DND-41 (cell line): ENCODE results near the gene PCNA.
A peak's percentile ranks its signal among the peaks of the same experiment; 100 is the strongest.
"Not testable (repeated sequence)": the region's sequence is repeated elsewhere in the genome, so short reads cannot be mapped to it uniquely, and the experiment has no call there.

ENCODE experiments used
- ATAC-seq: fragments of 200-7000 bp; cut with Tn5 transposase; 3 replicates; pipeline ENCODE4 v1.9.1; 2021; ENCODE audit warnings: low read depth; ENCODE audit not compliant: insufficient read depth
- DNase-seq: peaks from one replicate; pipeline ENCODE4 v3.0.0-alpha.2; 2020
- H2AFZ ChIP-seq: 2 replicates; pipeline ENCODE4 v1.6.0; 2012; ENCODE audit warnings: low read depth, low read length
- H3K27ac ChIP-seq: 2 replicates; pipeline ENCODE4 v1.5.1; 2012; ENCODE audit warnings: low read length, inconsistent platforms
- H3K27me3 ChIP-seq: fragments of 200-600 bp; sonication (generic); 2 replicates; pipeline ENCODE4 v1.6.0; 2012; ENCODE audit warnings: low read length, mild to moderate bottlenecking, inconsistent platforms; ENCODE audit not compliant: insufficient read depth, poor library complexity
- H3K36me3 ChIP-seq: 2 replicates; pipeline ENCODE4 v1.5.1; 2012; ENCODE audit warnings: low read length, inconsistent platforms; ENCODE audit not compliant: insufficient read depth
- H3K4me1 ChIP-seq: 2 replicates; pipeline ENCODE4 v1.5.1; 2012; ENCODE audit warnings: mild to moderate bottlenecking, low read length; ENCODE audit not compliant: insufficient read depth
- H3K4me2 ChIP-seq: 2 replicates; pipeline ENCODE4 v1.6.0; 2012; ENCODE audit warnings: mild to moderate bottlenecking, moderate library complexity, low read length, inconsistent platforms; ENCODE audit not compliant: insufficient read depth
- H3K4me3 ChIP-seq, 2 experiments: fragments of 200-600 bp in 1 of 2; shearing (Covaris generic) in 1 of 2; 2 replicates each; pipeline ENCODE4 v1.5.1; 2012 to 2016; ENCODE audit warnings: inconsistent platforms in 2 of 2, low read length in 2 of 2, mild to moderate bottlenecking in 2 of 2, low read depth in 1 of 2, moderate library complexity in 1 of 2
- H3K79me2 ChIP-seq: 2 replicates; pipeline ENCODE4 v1.6.0; 2012; ENCODE audit warnings: low read length, inconsistent platforms; ENCODE audit not compliant: insufficient read depth
- H3K9ac ChIP-seq: 2 replicates; pipeline ENCODE4 v1.6.0; 2012; ENCODE audit warnings: low read depth, mild to moderate bottlenecking, inconsistent platforms, low read length, moderate library complexity
- H3K9me3 ChIP-seq: 2 replicates; pipeline ENCODE4 v1.5.1; 2012; ENCODE audit warnings: low read length, moderate library complexity, mild to moderate bottlenecking, inconsistent platforms; ENCODE audit not compliant: insufficient read depth, severe bottlenecking
- H4K20me1 ChIP-seq: 2 replicates; pipeline ENCODE4 v1.6.0; 2012; ENCODE audit warnings: low read length; ENCODE audit not compliant: insufficient read depth
- CTCF ChIP-seq: IDR thresholded peaks from 2 replicates; pipeline ENCODE4 v1.5.1; 2012; ENCODE audit warnings: borderline replicate concordance, low read length, moderate library complexity, mild to moderate bottlenecking; ENCODE audit not compliant: poor library complexity, severe bottlenecking; ENCODE audit errors: extremely low read depth
- EZH2 ChIP-seq: IDR thresholded peaks from 3 replicates; pipeline ENCODE4 v1.6.1; 2012; ENCODE audit warnings: borderline replicate concordance, low read depth, mild to moderate bottlenecking, moderate library complexity, low read length, inconsistent platforms; ENCODE audit not compliant: severe bottlenecking

Gene PCNA

GRCh38 chr20:5100684-5101347 lies 18.9 kb downstream of the PCNA start:
- Histone ChIP-seq H3K9me3 (no peaks in the 10 kb centered on the region), H3K4me1 (no peaks in the 10 kb centered on the region), H3K27ac (no peak overlapping the region), H3K79me2 (0 out of 2 replicates have a peak, but pooled peaks cover 7% of the 10 kb centered on the region), H2AFZ (no peak overlapping the region), H4K20me1 (no peaks in the 10 kb centered on the region; the same call in 1 of the 2 replicates), H3K27me3 (no peaks in the 10 kb centered on the region), H3K4me2 (no peak overlapping the region), H3K9ac (no peak overlapping the region), H3K4me3 (no peak overlapping the region), H3K36me3 (peaks cover 90% of the 10 kb centered on the region)
- ATAC-seq (peak; percentile 87), DNase-seq (peak; percentile 72)
- TF ChIP-seq CTCF (peak; percentile 90), EZH2 (no peak)

- ATAC-seq, H3K4me3 ChIP-seq, H3K79me2 ChIP-seq, H3K4me1 ChIP-seq, H3K27ac ChIP-seq, H2AFZ ChIP-seq, DNase-seq, H3K9ac ChIP-seq, H3K27me3 ChIP-seq, H3K9me3 ChIP-seq, H3K4me2 ChIP-seq, H4K20me1 ChIP-seq: not testable (repeated sequence)
- H3K36me3 ChIP-seq, result peaks cover 85% of the 10 kb centered on the region
Observed at GRCh38 chr20:5099909-5100308, 19.8 kb downstream of the PCNA start.

DNA sequence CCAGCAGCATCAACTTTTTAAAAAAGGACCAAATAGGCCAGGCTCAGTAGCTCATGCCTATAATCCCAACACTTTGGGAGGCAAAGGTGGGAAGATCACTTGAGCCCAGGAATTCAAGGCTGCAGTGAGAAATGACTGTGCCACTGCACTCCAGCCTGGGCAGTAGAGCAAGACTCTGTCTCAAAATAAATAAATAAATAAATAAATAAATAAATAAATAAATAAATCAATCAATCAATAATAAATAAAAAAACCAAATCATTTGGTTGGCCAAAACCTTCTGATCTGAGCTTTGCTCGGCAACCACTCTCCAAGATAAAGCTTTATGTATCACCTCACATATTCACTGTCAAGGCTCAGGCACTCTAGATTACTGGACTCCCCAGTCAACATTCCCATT lies 20.7 kb downstream of the PCNA start:
- H4K20me1 ChIP-seq, H3K79me2 ChIP-seq, DNase-seq, H3K4me3 ChIP-seq, H3K4me2 ChIP-seq, H3K9me3 ChIP-seq, H2AFZ ChIP-seq, H3K27me3 ChIP-seq, ATAC-seq, H3K9ac ChIP-seq, H3K27ac ChIP-seq, H3K4me1 ChIP-seq: not testable (repeated sequence)
- H3K36me3 ChIP-seq, result peaks cover 76% of the 10 kb centered on the region

DNA sequence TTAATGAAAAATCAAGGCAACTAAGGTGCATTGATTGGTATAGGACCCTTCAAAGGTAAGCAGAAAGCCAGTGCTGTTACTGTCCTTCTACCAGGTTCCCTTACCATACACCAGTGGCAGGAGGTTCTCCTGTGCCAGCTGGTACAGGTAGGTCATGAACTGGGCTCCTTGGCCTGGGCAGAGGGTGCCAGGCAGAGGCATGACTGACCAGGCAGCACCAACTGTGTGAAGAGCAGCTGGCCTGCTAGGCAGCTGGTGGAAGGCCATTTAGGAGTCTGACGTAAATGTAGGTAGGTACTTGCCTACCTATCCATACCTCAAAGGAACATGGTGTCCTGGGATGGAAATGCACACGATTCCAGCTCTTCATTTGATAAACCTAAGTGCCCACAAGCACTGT lies 23.3 kb downstream of the PCNA start:
- H3K9ac ChIP-seq, result no peak overlapping the region
- H3K4me1 ChIP-seq, result no peaks in the 10 kb centered on the region
- no peak for ATAC-seq
- no peaks in the 10 kb centered on the region; the same call in 1 of the 2 replicates for H4K20me1 ChIP-seq
- H3K79me2 ChIP-seq, result no peaks in the 10 kb centered on the region
- no peak overlapping the region for H3K4me3 ChIP-seq
- H3K27ac ChIP-seq, result no peak overlapping the region
- no peak overlapping the region for H3K4me2 ChIP-seq
- TF ChIP-seq CTCF, result no peak
- TF ChIP-seq EZH2, result no peak
- peaks cover 56% of the 10 kb centered on the region for H3K36me3 ChIP-seq
- no peak overlapping the region for H2AFZ ChIP-seq
- DNase-seq, result no peak
- H3K9me3 ChIP-seq, result no peaks in the 10 kb centered on the region
- H3K27me3 ChIP-seq, result no peaks in the 10 kb centered on the region
